IMR-90 (cell line): ENCODE measurements around the gene DOCK4.

Experiments used
- BHLHE40 ChIP-seq: fragments of 150-350 bp; IDR thresholded peaks from 2 replicates; pipeline ENCODE4 v1.6.1; 2016; ENCODE audit warnings: mild to moderate bottlenecking, low read depth, low read length
- CEBPB ChIP-seq: IDR thresholded peaks from 2 replicates; pipeline ENCODE4 v1.6.1; 2012; ENCODE audit warnings: low read depth, low read length, improper control_type of control experiment
- CHD1 ChIP-seq: IDR thresholded peaks from 2 replicates; pipeline ENCODE4 v1.6.1; 2012; ENCODE audit warnings: low read depth, low read length, improper control_type of control experiment
- CTCF ChIP-seq: conservative IDR thresholded peaks from 2 replicates; pipeline ENCODE4 v1.5.1; 2012; ENCODE audit warnings: mild to moderate bottlenecking, low read depth, low read length, improper control_type of control experiment
- ELK1 ChIP-seq: fragments of 150-350 bp; IDR thresholded peaks from 2 replicates; pipeline ENCODE4 v1.6.1; 2016; ENCODE audit warnings: low read depth, mild to moderate bottlenecking, low read length, moderate library complexity, borderline replicate concordance
- FOS ChIP-seq: fragments of 150-350 bp; IDR thresholded peaks from 2 replicates; pipeline ENCODE4 v1.6.1; 2016; ENCODE audit warnings: low read depth, low read length
- MAZ ChIP-seq: IDR thresholded peaks from 2 replicates; pipeline ENCODE4 v1.6.1; 2012; ENCODE audit warnings: low read depth, mild to moderate bottlenecking, low read length, improper control_type of control experiment, moderate library complexity, borderline replicate concordance
- MXI1 ChIP-seq: IDR thresholded peaks from 2 replicates; pipeline ENCODE4 v1.6.1; 2012; ENCODE audit warnings: low read depth, mild to moderate bottlenecking, low read length, moderate library complexity, borderline replicate concordance
- NFE2L2 ChIP-seq: fragments of 150-350 bp; IDR thresholded peaks from 2 replicates; pipeline ENCODE4 v1.6.1; 2016; ENCODE audit warnings: low read depth, mild to moderate bottlenecking, low read length
- POLR2A ChIP-seq: IDR thresholded peaks from 2 replicates; pipeline ENCODE4 v1.6.1; 2012; ENCODE audit warnings: mild to moderate bottlenecking, low read depth, low read length
- RAD21 ChIP-seq: IDR thresholded peaks from 2 replicates; pipeline ENCODE4 v1.6.1; 2012; ENCODE audit warnings: low read length, improper control_type of control experiment
- RFX5 ChIP-seq: IDR thresholded peaks from 2 replicates; pipeline ENCODE4 v1.8.0; 2012; ENCODE audit warnings: low read depth, mild to moderate bottlenecking, low read length, moderate library complexity
- SMC3 ChIP-seq: fragments of 150-350 bp; IDR thresholded peaks from 2 replicates; pipeline ENCODE4 v1.6.1; 2016; ENCODE audit warnings: low read depth, mild to moderate bottlenecking, antibody characterized with exemption, low read length, moderate library complexity
- USF2 ChIP-seq: fragments of 150-350 bp; IDR thresholded peaks from 2 replicates; pipeline ENCODE4 v1.6.1; 2017; ENCODE audit warnings: mild to moderate bottlenecking, antibody characterized with exemption, low read length, low read depth

GRCh38 chr7:112188257-112188656, 17.9 kb downstream of the DOCK4 start:
- no peak for TF ChIP-seq CTCF
- TF ChIP-seq POLR2A, result no peak
- no peak for TF ChIP-seq BHLHE40
- TF ChIP-seq RAD21, result no peak
- no peak for TF ChIP-seq MXI1
- no peak for TF ChIP-seq USF2
- TF ChIP-seq NFE2L2, result no peak
- no peak for TF ChIP-seq FOS
- TF ChIP-seq CHD1, result no peak
- no peak for TF ChIP-seq ELK1
- no peak for TF ChIP-seq MAZ
- no peak for TF ChIP-seq SMC3
- TF ChIP-seq RFX5, result no peak
- TF ChIP-seq CEBPB, result no peak
